Measurements from ENCODE around the gene FAM118B.

Gene FAM118B

GRCh38 chr11:126267650-126268049 is 56.1 kb downstream of the FAM118B start:
- in situ Hi-C loops (cut with MboI; ENCODE audit: low sequenced_read_pairs) = no loop called here

GRCh38 chr11:126268361-126268707 is 56.8 kb downstream of the FAM118B start:
- in situ Hi-C loops (cut with MboI; ENCODE audit: low sequenced_read_pairs) = no loop called here

- in situ Hi-C loops (cut with MboI; ENCODE audit: low sequenced_read_pairs) = no loop called here
Measured at GRCh38 chr11:126268708-126269579, 57.4 kb downstream of the FAM118B start, which contains the start of the genes FOXRED1 and SRPRA. FOXRED1 (plus strand) TSS chr11:126269154; CDS start chr11:126269207, 53 bp downstream. SRPRA (minus strand) TSS chr11:126268895; CDS start chr11:126268804, 91 bp downstream.

GRCh38 chr11:126277322-126277721 is 65.7 kb downstream of the FAM118B start:
- in situ Hi-C loops (cut with MboI; ENCODE audit: low sequenced_read_pairs) = no loop called here

- in situ Hi-C loops (cut with MboI; ENCODE audit: low sequenced_read_pairs) = no loop called here
Measured at GRCh38 chr11:126277780-126278179, 66.2 kb downstream of the FAM118B start.

- in situ Hi-C loops (cut with MboI; ENCODE audit: low sequenced_read_pairs) = no loop called here
Measured at GRCh38 chr11:126279191-126279590, 67.6 kb downstream of the FAM118B start.

- in situ Hi-C loops (cut with MboI; ENCODE audit: low sequenced_read_pairs) = no loop called here
Measured at GRCh38 chr11:126280595-126280994, 69.0 kb downstream of the FAM118B start.

- in situ Hi-C loops (cut with MboI; ENCODE audit: low sequenced_read_pairs) = no loop called here
Measured at GRCh38 chr11:126281245-126281644, 69.7 kb downstream of the FAM118B start.

GRCh38 chr11:126281666-126282175 is 70.1 kb downstream of the FAM118B start:
- in situ Hi-C loops (cut with MboI; ENCODE audit: low sequenced_read_pairs) = no loop called here

- in situ Hi-C loops (cut with MboI; ENCODE audit: low sequenced_read_pairs) = no loop called here
Measured at GRCh38 chr11:126282361-126282735, 70.8 kb downstream of the FAM118B start.

- in situ Hi-C loops (cut with MboI; ENCODE audit: low sequenced_read_pairs) = no loop called here
Measured at GRCh38 chr11:126282736-126283591, 71.4 kb downstream of the FAM118B start, which contains the start of gene TIRAP. TIRAP (plus strand) TSS chr11:126283093; CDS start chr11:126290895, 7,802 bp downstream.

- in situ Hi-C loops (cut with MboI; ENCODE audit: low sequenced_read_pairs) = no loop called here
Measured at GRCh38 chr11:126284829-126285228, 73.2 kb downstream of the FAM118B start.

GRCh38 chr11:126288237-126288636 is 76.7 kb downstream of the FAM118B start:
- in situ Hi-C loops (cut with MboI; ENCODE audit: low sequenced_read_pairs) = no loop called here

- in situ Hi-C loops (cut with MboI; ENCODE audit: low sequenced_read_pairs) = no loop called here
Measured at GRCh38 chr11:126290887-126291286, 79.3 kb downstream of the FAM118B start.

GRCh38 chr11:126293726-126294125 is 82.1 kb downstream of the FAM118B start:
- in situ Hi-C loops (cut with MboI; ENCODE audit: low sequenced_read_pairs) = no loop called here

- in situ Hi-C loops (cut with MboI; ENCODE audit: low sequenced_read_pairs) = no loop called here
Measured at GRCh38 chr11:126297004-126297403, 85.4 kb downstream of the FAM118B start.

GRCh38 chr11:126303623-126304456 is 92.3 kb downstream of the FAM118B start, which contains the start of gene DCPS:
DCPS (plus strand) TSS chr11:126304060; CDS start chr11:126304081, 21 bp downstream.
- in situ Hi-C loops (cut with MboI; ENCODE audit: low sequenced_read_pairs) = loop anchor here (25.0 kb wide), 1 partner anchor 683 kb away; no protein-coding TSS in a partner anchor

- in situ Hi-C loops (cut with MboI; ENCODE audit: low sequenced_read_pairs) = loop anchor here (25.0 kb wide), 1 partner anchor 683 kb away; no protein-coding TSS in a partner anchor
Measured at GRCh38 chr11:126304457-126305075, 93.0 kb downstream of the FAM118B start.

- in situ Hi-C loops (cut with MboI; ENCODE audit: low sequenced_read_pairs) = loop anchor here (25.0 kb wide), 1 partner anchor 682 kb away; no protein-coding TSS in a partner anchor
Measured at GRCh38 chr11:126305699-126306098, 94.1 kb downstream of the FAM118B start.

- in situ Hi-C loops (cut with MboI; ENCODE audit: low sequenced_read_pairs) = loop anchor here (25.0 kb wide), 1 partner anchor 680 kb away; no protein-coding TSS in a partner anchor
Measured at GRCh38 chr11:126307706-126308105, 96.1 kb downstream of the FAM118B start.
